Ascending aorta (tissue), 2 donors: Measurements from ENCODE around the gene TAOK1. TPM values are rescaled to one million over a fixed set of nuclear protein-coding genes. Genes with fewer than 3 reads are reported as not detected.

Experiments used
- DNase-seq, 2 donors: peaks; one replicate each; pipeline ENCODE4 v3.0.0-alpha.2; 2019; ENCODE audit warnings: low spot score in 2 of 2
- H3K27ac ChIP-seq, 2 donors: fragments of 200-600 bp; sonication (generic); one replicate each; pipeline ENCODE4 v1.5.1; 2016 to 2017; ENCODE audit warnings: mild to moderate bottlenecking in 1 of 2
- H3K27me3 ChIP-seq: fragments of 200-600 bp; sonication (generic); one replicate; pipeline ENCODE4 v1.5.1; 2017
- H3K36me3 ChIP-seq, 2 donors: fragments of 200-600 bp; sonication (generic); one replicate each; pipeline ENCODE4 v1.5.1; 2016
- H3K4me1 ChIP-seq, 2 donors: fragments of 200-600 bp; sonication (generic); one replicate each; pipeline ENCODE4 v1.5.1; 2016 to 2017; ENCODE audit warnings: mild to moderate bottlenecking in 1 of 2
- H3K4me3 ChIP-seq, 2 donors: fragments of 200-600 bp; sonication (generic); one replicate each; pipeline ENCODE4 v1.5.1; 2016 to 2017; ENCODE audit warnings: mild to moderate bottlenecking in 1 of 2
- H3K9me3 ChIP-seq, 2 donors: fragments of 200-600 bp; sonication (generic); one replicate each; pipeline ENCODE4 v1.5.1; 2016
- CTCF ChIP-seq, 3 experiments: fragments of 200-600 bp in 2 of 3; fragments of 450-650 bp in 1 of 3; sonication (generic) in 2 of 3; IDR thresholded peaks; one replicate each; pipeline ENCODE4 v1.5.1; 2016 to 2019; ENCODE audit warnings: antibody characterized with exemption in 3 of 3, mild to moderate bottlenecking in 1 of 3, moderate library complexity in 1 of 3
- intact Hi-C: fragments of 100-400 bp; cut with DNase I; formaldehyde crosslinking; loops from one replicate; pipeline ENCODE4 v1.15.1; 2023
- total RNA-seq: library from RNA; depleted of rRNA; stranded (reverse); fragments of >200 nt; gene quantifications from one replicate; pipeline ENCODE4 v1.1.0, GENCODE V29; 2016

The TAOK1 gene
- total RNA-seq, 1 donor from 2014 or later: 20.8 TPM

DNA sequence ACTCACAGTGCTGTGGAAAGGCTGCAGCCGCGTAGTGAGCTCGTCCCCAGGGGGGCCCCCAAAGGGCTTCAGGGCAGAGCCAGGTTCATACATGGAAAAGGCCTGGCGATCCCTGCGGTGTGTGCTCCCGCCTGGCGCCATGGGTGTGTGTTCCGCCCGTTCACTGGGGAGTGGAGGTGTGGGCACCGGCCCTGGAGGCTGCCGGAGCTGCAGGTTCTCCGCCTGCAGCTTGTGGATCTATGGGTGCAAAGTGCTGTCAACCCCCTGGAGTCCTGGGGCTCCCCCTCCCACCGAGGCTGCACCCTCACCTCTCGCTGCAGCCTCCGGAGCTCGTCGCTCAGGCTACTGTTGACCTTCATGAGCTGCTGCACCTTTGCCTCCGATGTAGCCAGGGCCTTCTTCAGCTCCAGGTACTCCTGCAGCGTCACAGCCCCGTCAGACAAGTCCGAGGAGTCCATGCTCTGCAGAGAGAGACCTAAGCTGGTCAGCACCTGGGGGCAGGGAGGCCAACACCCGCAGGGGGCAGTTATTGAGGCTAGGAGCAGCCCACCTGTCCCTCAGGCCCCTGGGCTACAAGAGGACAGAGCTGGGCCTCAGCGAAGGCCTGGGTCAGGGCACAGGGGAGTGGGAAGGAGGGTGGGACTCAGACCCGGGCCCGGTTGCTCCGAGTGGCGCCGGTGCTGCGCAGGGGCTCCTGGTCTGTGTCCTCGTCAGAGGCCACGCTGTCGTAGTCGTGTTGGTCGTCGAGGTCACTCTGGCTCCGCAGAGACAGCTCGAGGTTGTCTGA is 186.2 kb downstream of the TAOK1 start:
- intact Hi-C loops: no loop called here
- peak in 1 of 2 donors; percentile 57 for DNase-seq
- Histone ChIP-seq H3K36me3 (peaks cover 42 to 60% of the 10 kb centered on the region in 2 donors), H3K27me3 (no peaks in the 10 kb centered on the region), H3K9me3 (no peaks in the 10 kb centered on the region), H3K4me1 (peaks cover 11 to 17% of the 10 kb centered on the region in 2 donors), H3K27ac (no peak overlapping the region), H3K4me3 (no peak overlapping the region)
- no peak for TF ChIP-seq CTCF (IDR thresholded peaks at IDR 0.05)

DNA sequence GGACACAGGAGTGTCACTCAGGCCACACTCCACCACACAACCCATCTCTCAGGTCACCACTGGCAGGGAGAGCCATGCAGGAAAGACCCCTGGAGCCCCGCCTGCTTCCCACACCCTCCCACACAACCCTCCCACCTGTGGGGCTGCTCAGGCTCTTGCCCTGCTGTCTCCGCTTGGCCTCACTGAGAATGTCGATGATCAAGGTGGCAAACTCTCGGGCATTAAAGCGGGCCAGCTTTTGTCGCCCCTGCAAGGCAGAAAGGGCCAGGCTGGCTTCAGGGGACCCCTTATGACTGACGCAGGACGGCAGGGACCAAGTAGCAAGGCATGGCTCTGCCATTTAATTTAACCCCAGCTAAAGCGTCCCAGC is 186.8 kb downstream of the TAOK1 start:
- H3K4me1 ChIP-seq: peaks cover 10 to 14% of the 10 kb centered on the region in 2 donors
- TF ChIP-seq CTCF (IDR thresholded peaks at IDR 0.05): no peak
- no peaks in the 10 kb centered on the region for H3K27me3 ChIP-seq
- H3K27ac ChIP-seq: peak overlapping the region; percentile 25 to 49
- no peaks in the 10 kb centered on the region for H3K9me3 ChIP-seq
- intact Hi-C loops: no loop called here
- peak in 1 of 2 donors; percentile 54 for DNase-seq
- H3K36me3 ChIP-seq: peaks cover 47 to 65% of the 10 kb centered on the region in 2 donors
- H3K4me3 ChIP-seq: no peak overlapping the region

- no peaks in the 10 kb centered on the region for H3K9me3 ChIP-seq
- intact Hi-C loops: no loop called here
- H3K4me1 ChIP-seq: peaks cover 4 to 8% of the 10 kb centered on the region in 2 donors
- H3K4me3 ChIP-seq: no peak overlapping the region
- H3K27ac ChIP-seq: peak overlapping the region; percentile 25 to 49
- no peak for TF ChIP-seq CTCF (IDR thresholded peaks at IDR 0.05)
- peaks cover 47 to 71% of the 10 kb centered on the region in 2 donors for H3K36me3 ChIP-seq
- no peaks in the 10 kb centered on the region for H3K27me3 ChIP-seq
- DNase-seq: peak in 1 of 2 donors; percentile 72
These were observed 187.4 kb downstream of the TAOK1 start for GRCh38 chr17:29577385-29578211.

- Histone ChIP-seq H3K27me3 (no peaks in the 10 kb centered on the region), H3K27ac (peak overlapping the region in 1 of 2 donors; percentile 49), H3K4me3 (no peak overlapping the region), H3K36me3 (peaks cover 45 to 71% of the 10 kb centered on the region in 2 donors), H3K4me1 (peaks cover 4 to 7% of the 10 kb centered on the region in 2 donors), H3K9me3 (no peaks in the 10 kb centered on the region)
- no peak for TF ChIP-seq CTCF (IDR thresholded peaks at IDR 0.05)
- DNase-seq: no peak
- intact Hi-C loops: no loop called here
These were observed 188.7 kb downstream of the TAOK1 start for GRCh38 chr17:29578626-29579485.
